Liver (tissue), 9 donors: ENCODE measurements around the gene RYR3. TPM values are rescaled to one million over a fixed set of nuclear protein-coding genes. Genes with fewer than 3 reads are reported as not detected.

ENCODE experiments used
- DNase-seq: peaks from one replicate; pipeline ENCODE4 v3.0.0-alpha.2; 2017; ENCODE audit warnings: low spot score
- H3K27ac ChIP-seq, 2 donors: one replicate each; pipeline ENCODE4 v1.7.0; 2013; ENCODE audit warnings: inconsistent platforms in 2 of 2, low read length in 2 of 2, control low read depth in 1 of 2, low read depth in 1 of 2, mild to moderate bottlenecking in 1 of 2
- H3K27me3 ChIP-seq, 4 donors: one replicate each; pipeline versions ENCODE4 v1.6.1 to v1.7.0; 2013; ENCODE audit warnings: low read length in 3 of 4, inconsistent platforms in 1 of 4, mild to moderate bottlenecking in 1 of 4, moderate library complexity in 1 of 4; ENCODE audit not compliant: control insufficient read depth in 4 of 4, insufficient read depth in 4 of 4
- H3K36me3 ChIP-seq, 4 donors: one replicate each; pipeline versions ENCODE4 v1.6.1 to v1.7.0; 2013; ENCODE audit warnings: low read length in 3 of 4, mild to moderate bottlenecking in 3 of 4, low read depth in 1 of 4, moderate library complexity in 1 of 4; ENCODE audit not compliant: control insufficient read depth in 4 of 4, insufficient read depth in 3 of 4
- H3K4me1 ChIP-seq, 4 donors: one replicate each; pipeline versions ENCODE4 v1.6.1 to v1.7.0; 2013; ENCODE audit warnings: low read length in 3 of 4, mild to moderate bottlenecking in 3 of 4, moderate library complexity in 1 of 4; ENCODE audit not compliant: control insufficient read depth in 4 of 4, insufficient read depth in 4 of 4
- H3K4me3 ChIP-seq, 3 donors: one replicate each; pipeline versions ENCODE4 v1.6.1 to v1.7.0; 2013; ENCODE audit warnings: low read length in 3 of 3, control low read depth in 1 of 3, low read depth in 1 of 3, mild to moderate bottlenecking in 1 of 3
- H3K9ac ChIP-seq, 2 donors: one replicate each; pipeline ENCODE4 v1.7.0; 2013; ENCODE audit warnings: low read length in 2 of 2, mild to moderate bottlenecking in 2 of 2, moderate library complexity in 2 of 2, control low read depth in 1 of 2, low read depth in 1 of 2
- H3K9me3 ChIP-seq, 4 donors: one replicate each; pipeline versions ENCODE4 v1.6.1 to v1.7.0; 2013; ENCODE audit warnings: low read length in 3 of 4; ENCODE audit not compliant: control insufficient read depth in 4 of 4
- ATF3 ChIP-seq: IDR thresholded peaks from 2 replicates; pipeline ENCODE4 v1.6.1; 2016; ENCODE audit warnings: antibody characterized with exemption
- EGR1 ChIP-seq, 2 donors: IDR thresholded peaks; 2 replicates each; pipeline ENCODE4 v1.6.1; 2016 to 2018; ENCODE audit warnings: antibody characterized with exemption in 2 of 2, low read depth in 2 of 2
- FOXA1 ChIP-seq: IDR thresholded peaks from 2 replicates; pipeline ENCODE4 v1.6.1; 2016; ENCODE audit warnings: antibody characterized with exemption
- GABPA ChIP-seq, 2 donors: IDR thresholded peaks in 1 of 2; conservative IDR thresholded peaks in 1 of 2; 2 replicates each; pipeline ENCODE4 v1.6.1; 2016; ENCODE audit warnings: antibody characterized with exemption in 2 of 2, mild to moderate bottlenecking in 1 of 2, moderate library complexity in 1 of 2
- HNF4A ChIP-seq, 2 donors: conservative IDR thresholded peaks; 2 replicates each; pipeline ENCODE4 v1.6.1; 2016; ENCODE audit warnings: antibody characterized with exemption in 2 of 2, mild to moderate bottlenecking in 2 of 2
- HNF4G ChIP-seq: IDR thresholded peaks from 2 replicates; pipeline ENCODE4 v1.6.1; 2016; ENCODE audit warnings: antibody characterized with exemption
- JUND ChIP-seq, 2 donors: IDR thresholded peaks; 2 replicates each; pipeline ENCODE4 v1.6.1; 2016; ENCODE audit warnings: antibody characterized with exemption in 2 of 2
- NR2F2 ChIP-seq: IDR thresholded peaks from 2 replicates; pipeline ENCODE4 v1.6.1; 2016; ENCODE audit warnings: antibody characterized with exemption
- RXRA ChIP-seq, 2 donors: IDR thresholded peaks; 2 replicates each; pipeline ENCODE4 v1.6.1; 2017 to 2018; ENCODE audit warnings: antibody characterized with exemption in 2 of 2, mild to moderate bottlenecking in 1 of 2
- SP1 ChIP-seq: IDR thresholded peaks from 2 replicates; pipeline ENCODE4 v1.6.1; 2018; ENCODE audit warnings: antibody characterized with exemption, mild to moderate bottlenecking
- TAF1 ChIP-seq: conservative IDR thresholded peaks from 2 replicates; pipeline ENCODE4 v1.6.1; 2016; ENCODE audit warnings: antibody characterized with exemption, mild to moderate bottlenecking
- YY1 ChIP-seq: IDR thresholded peaks from 2 replicates; pipeline ENCODE4 v1.6.1; 2016; ENCODE audit warnings: antibody characterized with exemption, mild to moderate bottlenecking
- WGBS: extraction: QIAGEN DNeasy Blood & Tissue Kit; methylation state at CpG from one replicate; pipeline ENCODE4 v1.1.7; 2013; 5-methylcytosine and 5-hydroxymethylcytosine counted together
- polyA plus RNA-seq, 2 donors: library from polyadenylated mRNA; stranded (reverse) in 1 of 2; unstranded in 1 of 2; fragments of 200-250 nt in 1 of 2; fragments of >200 nt in 1 of 2; fragmentation: Nextera tagmentation in 1 of 2; extraction: Ambion mirVana in 1 of 2; gene quantifications; one replicate each; pipeline versions ENCODE4 v1.2.1 to v1.2.3, GENCODE V29; 2013 to 2015
- total RNA-seq, 2 donors: library from RNA; depleted of rRNA; stranded (reverse); fragments of >200 nt; gene quantifications; one replicate each; pipeline ENCODE4 v1.2.3, GENCODE V29; 2014
- TF ChIP-seq, protein P1 (sequence below): IDR thresholded peaks from 2 replicates; pipeline ENCODE4 v1.6.1; 2016; ENCODE audit warnings: antibody characterized with exemption
- TF ChIP-seq, protein P2 (sequence below): IDR thresholded peaks from 2 replicates; pipeline ENCODE4 v1.6.1; 2016; ENCODE audit warnings: antibody characterized with exemption
- TF ChIP-seq, protein P3 (sequence below): fragments of 150-350 bp; IDR thresholded peaks from 2 replicates; pipeline ENCODE4 v1.5.1; 2017; ENCODE audit warnings: improper control_type of control experiment, low read depth, low read length; ENCODE audit not compliant: missing input control
- donor health status: healthy.
- donor health status: healthy.
- donor health status: healthy.
- donor health status: healthy.
- donor health status: healthy.

RYR3 gene
- total and polyA plus RNA-seq, 4 donors: 0.01 to 1.1 (median 0.22) TPM

DNA sequence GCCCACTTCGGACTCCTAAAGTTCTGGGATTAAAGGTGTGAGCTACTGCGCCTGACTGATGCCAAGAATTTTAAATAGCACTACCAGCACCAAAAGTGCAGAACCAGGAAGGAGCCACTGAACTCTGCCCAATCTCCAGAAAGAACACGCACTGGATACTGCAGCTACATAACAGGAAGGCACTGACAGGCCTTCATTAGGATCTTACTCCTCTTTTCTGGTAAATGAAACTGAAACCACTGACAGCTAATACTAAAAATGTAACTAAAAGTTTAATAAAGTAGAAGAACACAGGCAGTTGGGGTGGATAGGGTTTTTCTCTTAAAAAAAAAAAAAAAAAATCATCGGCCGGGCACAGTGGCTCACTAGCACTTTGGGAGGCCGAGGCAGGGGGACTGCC, 583.4 kb downstream of the RYR3 start:
- no peak overlapping the region for H3K9ac ChIP-seq
- no peak for TF ChIP-seq RXRA (IDR thresholded peaks at IDR 0.05)
- TF ChIP-seq, protein P1, sequence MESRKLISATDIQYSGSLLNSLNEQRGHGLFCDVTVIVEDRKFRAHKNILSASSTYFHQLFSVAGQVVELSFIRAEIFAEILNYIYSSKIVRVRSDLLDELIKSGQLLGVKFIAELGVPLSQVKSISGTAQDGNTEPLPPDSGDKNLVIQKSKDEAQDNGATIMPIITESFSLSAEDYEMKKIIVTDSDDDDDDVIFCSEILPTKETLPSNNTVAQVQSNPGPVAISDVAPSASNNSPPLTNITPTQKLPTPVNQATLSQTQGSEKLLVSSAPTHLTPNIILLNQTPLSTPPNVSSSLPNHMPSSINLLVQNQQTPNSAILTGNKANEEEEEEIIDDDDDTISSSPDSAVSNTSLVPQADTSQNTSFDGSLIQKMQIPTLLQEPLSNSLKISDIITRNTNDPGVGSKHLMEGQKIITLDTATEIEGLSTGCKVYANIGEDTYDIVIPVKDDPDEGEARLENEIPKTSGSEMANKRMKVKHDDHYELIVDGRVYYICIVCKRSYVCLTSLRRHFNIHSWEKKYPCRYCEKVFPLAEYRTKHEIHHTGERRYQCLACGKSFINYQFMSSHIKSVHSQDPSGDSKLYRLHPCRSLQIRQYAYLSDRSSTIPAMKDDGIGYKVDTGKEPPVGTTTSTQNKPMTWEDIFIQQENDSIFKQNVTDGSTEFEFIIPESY: no peak
- no peak for TF ChIP-seq GABPA (IDR thresholded peaks at IDR 0.05 in 1 of 2, conservative IDR thresholded peaks at IDR 0.05 in 1 of 2)
- TF ChIP-seq TAF1: no peak
- no peak for TF ChIP-seq ATF3
- no peak for TF ChIP-seq YY1
- no peak for TF ChIP-seq EGR1 (IDR thresholded peaks at IDR 0.05; ENCODE audit: low read depth in 2 of 2)
- no peak for DNase-seq
- H3K27ac ChIP-seq: no peak overlapping the region
- 72% methylated on average over 6 of the region's 6 CpGs for WGBS
- no peak overlapping the region for H3K4me3 ChIP-seq
- H3K27me3 ChIP-seq: no peaks in the 10 kb centered on the region
- H3K36me3 ChIP-seq: no peaks in the 10 kb centered on the region
- H3K9me3 ChIP-seq: no peaks in the 10 kb centered on the region
- no peaks in the 10 kb centered on the region for H3K4me1 ChIP-seq

DNA sequence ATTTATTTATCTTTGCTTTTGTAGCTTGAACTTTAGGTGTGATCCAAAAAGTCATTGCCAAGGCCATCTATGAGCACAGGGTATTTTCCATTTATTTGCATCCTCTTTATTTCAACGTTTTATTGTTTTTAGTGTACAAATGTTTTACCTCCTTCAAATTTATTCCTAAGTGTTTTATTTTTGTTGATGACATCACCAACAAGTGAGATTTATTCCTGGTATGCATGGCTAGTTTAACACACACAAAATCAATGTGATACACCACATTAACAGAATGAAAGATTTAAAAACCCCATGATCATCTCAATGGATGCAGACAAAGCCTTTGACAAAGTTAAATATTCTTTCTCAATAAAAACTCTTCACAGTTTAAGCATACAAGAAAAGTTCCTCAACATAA, 591.3 kb downstream of the RYR3 start:
- no peak for DNase-seq
- Histone ChIP-seq H3K4me3 (no peak overlapping the region), H3K36me3 (no peaks in the 10 kb centered on the region), H3K9me3 (no peaks in the 10 kb centered on the region), H3K27me3 (no peaks in the 10 kb centered on the region), H3K9ac (no peak overlapping the region), H3K4me1 (no peaks in the 10 kb centered on the region), H3K27ac (no peak overlapping the region)
- TF ChIP-seq RXRA (IDR thresholded peaks at IDR 0.05): no peak
- TF ChIP-seq NR2F2: no peak
- no peak for TF ChIP-seq SP1
- TF ChIP-seq, protein P2, sequence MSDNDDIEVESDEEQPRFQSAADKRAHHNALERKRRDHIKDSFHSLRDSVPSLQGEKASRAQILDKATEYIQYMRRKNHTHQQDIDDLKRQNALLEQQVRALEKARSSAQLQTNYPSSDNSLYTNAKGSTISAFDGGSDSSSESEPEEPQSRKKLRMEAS: no peak
- no peak for TF ChIP-seq GABPA (IDR thresholded peaks at IDR 0.05 in 1 of 2, conservative IDR thresholded peaks at IDR 0.05 in 1 of 2)
- no peak for TF ChIP-seq HNF4G
- TF ChIP-seq, protein P3, sequence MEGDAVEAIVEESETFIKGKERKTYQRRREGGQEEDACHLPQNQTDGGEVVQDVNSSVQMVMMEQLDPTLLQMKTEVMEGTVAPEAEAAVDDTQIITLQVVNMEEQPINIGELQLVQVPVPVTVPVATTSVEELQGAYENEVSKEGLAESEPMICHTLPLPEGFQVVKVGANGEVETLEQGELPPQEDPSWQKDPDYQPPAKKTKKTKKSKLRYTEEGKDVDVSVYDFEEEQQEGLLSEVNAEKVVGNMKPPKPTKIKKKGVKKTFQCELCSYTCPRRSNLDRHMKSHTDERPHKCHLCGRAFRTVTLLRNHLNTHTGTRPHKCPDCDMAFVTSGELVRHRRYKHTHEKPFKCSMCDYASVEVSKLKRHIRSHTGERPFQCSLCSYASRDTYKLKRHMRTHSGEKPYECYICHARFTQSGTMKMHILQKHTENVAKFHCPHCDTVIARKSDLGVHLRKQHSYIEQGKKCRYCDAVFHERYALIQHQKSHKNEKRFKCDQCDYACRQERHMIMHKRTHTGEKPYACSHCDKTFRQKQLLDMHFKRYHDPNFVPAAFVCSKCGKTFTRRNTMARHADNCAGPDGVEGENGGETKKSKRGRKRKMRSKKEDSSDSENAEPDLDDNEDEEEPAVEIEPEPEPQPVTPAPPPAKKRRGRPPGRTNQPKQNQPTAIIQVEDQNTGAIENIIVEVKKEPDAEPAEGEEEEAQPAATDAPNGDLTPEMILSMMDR: no peak
- no peak for TF ChIP-seq ATF3
- TF ChIP-seq TAF1: no peak
- TF ChIP-seq HNF4A (conservative IDR thresholded peaks at IDR 0.05): no peak
- TF ChIP-seq, protein P1: no peak
- no peak for TF ChIP-seq EGR1 (IDR thresholded peaks at IDR 0.05; ENCODE audit: low read depth in 2 of 2)
- TF ChIP-seq FOXA1: no peak
- TF ChIP-seq JUND (IDR thresholded peaks at IDR 0.05): no peak
- whole genome bisulfite sequencing: 0% methylated on average over 1 of the region's 1 CpG
